ENCODE data around the gene LITAF.

Gene LITAF

GRCh38 chr16:11586856-11587642 lies at the start of gene LITAF:
Gene LITAF, minus strand, starts transcription at chr16:11586919. Its CDS starts 30,189 bp downstream, at chr16:11556730.
- peak; percentile 29 to 41 for DNase-seq (ENCODE audit: low read depth in 2 of 2)

GRCh38 chr16:11636172-11636721 lies 49.5 kb upstream of the LITAF start:
- no peak for DNase-seq (ENCODE audit: low read depth in 2 of 2)

GRCh38 chr16:11635679-11636171 lies 49.0 kb upstream of the LITAF start:
- DNase-seq (ENCODE audit: low read depth in 2 of 2): no peak

GRCh38 chr16:11635113-11635652 lies 48.5 kb upstream of the LITAF start:
- DNase-seq (ENCODE audit: low read depth in 2 of 2): no peak

- no peak for DNase-seq (ENCODE audit: low read depth in 2 of 2)
These were observed 47.6 kb upstream of the LITAF start for GRCh38 chr16:11634312-11634711.

- no peak for DNase-seq (ENCODE audit: low read depth in 2 of 2)
These were observed 46.4 kb upstream of the LITAF start for GRCh38 chr16:11633113-11633512.

GRCh38 chr16:11632455-11632939 lies 45.8 kb upstream of the LITAF start:
- no peak for DNase-seq (ENCODE audit: low read depth in 2 of 2)

- no peak for DNase-seq (ENCODE audit: low read depth in 2 of 2)
These were observed 44.5 kb upstream of the LITAF start for GRCh38 chr16:11631214-11631613.

- no peak for DNase-seq (ENCODE audit: low read depth in 2 of 2)
These were observed 44.0 kb upstream of the LITAF start for GRCh38 chr16:11630768-11631056.

GRCh38 chr16:11630046-11630767 lies 43.5 kb upstream of the LITAF start:
- no peak for DNase-seq (ENCODE audit: low read depth in 2 of 2)

GRCh38 chr16:11629071-11630030 lies 42.6 kb upstream of the LITAF start:
- no peak for DNase-seq (ENCODE audit: low read depth in 2 of 2)

GRCh38 chr16:11627822-11628457 lies 41.2 kb upstream of the LITAF start:
- DNase-seq (ENCODE audit: low read depth in 2 of 2): no peak

- no peak for DNase-seq (ENCODE audit: low read depth in 2 of 2)
These were observed 40.6 kb upstream of the LITAF start for GRCh38 chr16:11627292-11627663.

- no peak for DNase-seq (ENCODE audit: low read depth in 2 of 2)
These were observed 40.1 kb upstream of the LITAF start for GRCh38 chr16:11626657-11627291.

GRCh38 chr16:11625769-11626168 lies 39.0 kb upstream of the LITAF start:
- DNase-seq (ENCODE audit: low read depth in 2 of 2): no peak

GRCh38 chr16:11624636-11625607 lies 38.2 kb upstream of the LITAF start:
- DNase-seq (ENCODE audit: low read depth in 2 of 2): no peak

- no peak for DNase-seq (ENCODE audit: low read depth in 2 of 2)
These were observed 37.5 kb upstream of the LITAF start for GRCh38 chr16:11624205-11624604.

GRCh38 chr16:11621920-11622651 lies 35.4 kb upstream of the LITAF start:
- peak in 1 of 2 donors; percentile 33 for DNase-seq (ENCODE audit: low read depth in 2 of 2)

All from stimulated activated CD8-positive, alpha-beta memory T cell treated with anti-CD3 and anti-CD28 coated beads, Interleukin-2, amount 100 ng/mL, for 1 hour (primary cell).